ENCODE measurements around the gene STPG3. TPM values are rescaled to one million over a fixed set of nuclear protein-coding genes. Genes with fewer than 3 reads are reported as not detected.

Gene STPG3
- total and polyA plus RNA-seq, 5 donors, result 0.23 to 0.46 (median 0.32) TPM; not detected in 1

DNA sequence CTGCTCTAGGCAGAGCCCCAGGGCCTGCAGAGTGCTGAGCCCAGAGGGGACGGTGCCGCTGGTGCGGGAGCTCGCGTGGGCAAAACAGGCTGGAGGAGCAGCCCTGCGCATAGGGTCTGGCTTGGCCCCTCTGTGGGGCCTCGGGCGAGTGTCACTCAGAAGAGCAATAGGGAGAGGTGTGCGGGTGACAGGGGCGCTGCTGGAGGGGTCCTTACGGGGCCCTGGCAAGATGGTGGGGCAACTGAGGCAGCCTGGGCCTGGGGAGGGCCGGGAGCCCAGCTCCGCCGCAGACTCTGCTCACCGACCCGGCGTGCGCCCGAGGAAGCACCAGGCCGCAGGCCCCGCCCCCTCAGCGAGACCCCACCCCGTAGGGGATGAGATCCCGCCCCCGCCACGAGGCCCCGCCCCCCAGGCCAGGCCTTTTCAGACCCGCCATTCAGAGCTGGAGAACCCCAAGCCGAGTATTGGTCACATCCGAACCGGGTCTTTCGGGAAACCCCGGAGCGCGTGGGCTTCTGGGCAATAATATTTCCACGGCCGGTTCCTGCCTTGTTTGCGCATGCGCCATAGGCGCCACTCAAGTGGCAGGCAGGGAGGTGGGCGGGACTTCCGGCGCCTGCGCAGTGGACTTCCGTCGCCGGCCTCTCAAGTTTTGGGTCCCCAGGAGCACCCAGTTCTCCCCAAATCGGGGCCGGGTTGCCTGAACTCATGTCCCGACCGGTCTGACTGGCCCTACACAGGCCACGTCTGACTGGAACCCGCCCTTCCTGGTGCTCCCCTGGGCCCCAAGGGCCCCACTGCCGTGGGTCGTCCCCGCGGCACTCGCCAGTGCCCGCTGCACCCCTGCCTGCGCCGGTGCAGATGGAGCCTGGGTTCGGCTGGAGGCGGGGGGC, 27.8 kb upstream of the STPG3 start:
- Histone ChIP-seq H3K4me1 (ENCODE audit: control insufficient read depth, insufficient read depth, low read length) (peaks cover 5% of the 10 kb centered on the region), H3K4me3 (ENCODE audit: low read length) (peak overlapping the region; percentile 61), H3K27me3 (ENCODE audit: control insufficient read depth, insufficient read depth) (no peaks in the 10 kb centered on the region), H3K27ac (ENCODE audit: low read length) (peak overlapping the region; percentile 61), H3K9me3 (ENCODE audit: control insufficient read depth, low read length) (no peaks in the 10 kb centered on the region)
- peak; percentile 92 to 93 for ATAC-seq
- DNase-seq, result peak; percentile 98 to 99 (median 99)
- intact Hi-C loops (cut with DNase I), result no loop called here
- WGBS, result 2% methylated on average over 63 of the region's 63 CpGs

DNA sequence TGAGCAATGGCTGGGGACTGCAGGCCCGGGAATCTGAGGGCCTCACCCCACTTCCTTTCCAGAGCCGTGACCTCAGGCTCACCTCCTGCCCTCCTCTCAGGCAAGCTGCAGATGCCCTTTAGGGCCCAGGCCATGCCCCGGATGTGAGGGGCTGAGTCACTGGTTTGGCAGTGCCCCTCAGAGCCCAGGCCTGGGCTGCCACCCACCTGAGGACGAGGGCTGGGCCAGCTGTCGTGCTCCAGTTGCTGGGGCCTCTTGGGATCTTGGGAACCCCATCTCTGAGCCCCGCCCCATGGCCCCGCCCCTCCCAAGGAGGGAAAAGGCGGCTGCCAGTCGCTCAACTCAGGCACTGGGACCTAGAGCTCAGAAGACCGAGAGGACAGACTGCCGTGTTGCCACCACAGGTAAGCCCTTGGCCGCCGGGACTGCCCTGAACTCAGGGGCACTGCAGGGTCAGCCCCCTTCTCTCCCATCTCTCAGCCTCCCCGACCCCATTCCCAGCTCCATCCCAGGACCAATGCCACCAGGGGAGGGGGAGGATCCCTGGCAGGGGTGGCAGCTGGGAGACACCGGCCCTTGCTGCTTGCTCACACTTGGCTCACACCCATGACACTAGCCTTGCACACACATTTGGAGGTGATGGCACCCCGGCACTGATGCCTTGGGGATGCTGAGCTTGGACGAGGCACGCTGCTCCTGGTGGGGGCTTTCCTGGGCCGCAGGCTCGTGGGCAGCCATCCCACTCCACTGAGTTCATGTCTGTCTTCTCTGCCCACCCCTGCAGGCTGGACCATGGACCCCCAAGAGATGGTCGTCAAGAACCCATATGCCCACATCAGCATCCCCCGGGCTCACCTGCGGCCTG, 26.0 kb upstream of the STPG3 start, which contains the start of gene CYSRT1:
Gene CYSRT1, plus strand, starts transcription at position 345 of the 865 bp plus-strand sequence. Its CDS starts 448 bp downstream, at position 793.
- H3K4me3 ChIP-seq (ENCODE audit: low read length), result peak within 1 kb of the TSS; percentile 61
- H3K27ac ChIP-seq (ENCODE audit: low read length), result no peak within 1 kb of the TSS
- no peaks in the 10 kb centered on the region for H3K9me3 ChIP-seq (ENCODE audit: control insufficient read depth, low read length)
- H3K4me1 ChIP-seq (ENCODE audit: control insufficient read depth, insufficient read depth, low read length), result peaks cover 5% of the 10 kb centered on the region
- H3K27me3 ChIP-seq (ENCODE audit: control insufficient read depth, insufficient read depth), result no peaks in the 10 kb centered on the region
- DNase-seq (peak in 2 of 3 donors; percentile 30 to 66), ATAC-seq (no peak)
- intact Hi-C loops (cut with DNase I), result loop anchor here in 3 of 4 donors (5.0 kb wide), 1 partner anchor 103 kb away; no protein-coding TSS in a partner anchor
- 55% methylated on average over 23 of the region's 23 CpGs for WGBS

DNA sequence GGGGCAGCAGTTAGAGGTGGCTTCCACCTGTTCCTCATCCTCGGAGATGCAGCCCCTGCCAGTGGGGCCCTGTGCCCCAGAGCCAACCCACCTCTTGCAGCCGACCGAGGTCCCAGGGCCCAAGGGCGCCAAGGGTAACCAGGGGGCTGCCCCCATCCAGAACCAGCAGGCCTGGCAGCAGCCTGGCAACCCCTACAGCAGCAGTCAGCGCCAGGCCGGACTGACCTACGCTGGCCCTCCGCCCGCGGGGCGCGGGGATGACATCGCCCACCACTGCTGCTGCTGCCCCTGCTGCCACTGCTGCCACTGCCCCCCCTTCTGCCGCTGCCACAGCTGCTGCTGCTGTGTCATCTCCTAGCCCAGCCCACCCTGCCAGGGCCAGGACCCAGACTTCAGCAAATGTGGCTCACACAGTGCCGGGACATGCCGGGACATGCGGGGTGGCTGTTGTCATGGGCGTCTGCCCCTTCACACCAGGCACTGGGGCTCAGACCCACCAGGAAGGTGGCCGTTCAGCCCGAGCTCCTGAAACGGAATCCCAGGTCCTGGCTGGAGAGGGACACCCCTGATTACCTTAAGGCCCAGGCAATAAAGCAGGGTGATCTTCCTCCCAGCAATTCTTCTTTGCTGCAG, 25.3 kb upstream of the STPG3 start:
- ATAC-seq, result no peak
- peak in 2 of 3 donors; percentile 17 to 58 for DNase-seq
- Histone ChIP-seq H3K4me3 (ENCODE audit: low read length) (no peak overlapping the region), H3K4me1 (ENCODE audit: control insufficient read depth, insufficient read depth, low read length) (peaks cover 5% of the 10 kb centered on the region), H3K27me3 (ENCODE audit: control insufficient read depth, insufficient read depth) (no peaks in the 10 kb centered on the region), H3K27ac (ENCODE audit: low read length) (no peak overlapping the region), H3K9me3 (ENCODE audit: control insufficient read depth, low read length) (no peaks in the 10 kb centered on the region)
- WGBS, result 80% methylated on average over 21 of the region's 21 CpGs
- intact Hi-C loops (cut with DNase I), result loop anchor here in 3 of 4 donors (5.0 kb wide), 1 partner anchor 104 kb away; no protein-coding TSS in a partner anchor

DNA sequence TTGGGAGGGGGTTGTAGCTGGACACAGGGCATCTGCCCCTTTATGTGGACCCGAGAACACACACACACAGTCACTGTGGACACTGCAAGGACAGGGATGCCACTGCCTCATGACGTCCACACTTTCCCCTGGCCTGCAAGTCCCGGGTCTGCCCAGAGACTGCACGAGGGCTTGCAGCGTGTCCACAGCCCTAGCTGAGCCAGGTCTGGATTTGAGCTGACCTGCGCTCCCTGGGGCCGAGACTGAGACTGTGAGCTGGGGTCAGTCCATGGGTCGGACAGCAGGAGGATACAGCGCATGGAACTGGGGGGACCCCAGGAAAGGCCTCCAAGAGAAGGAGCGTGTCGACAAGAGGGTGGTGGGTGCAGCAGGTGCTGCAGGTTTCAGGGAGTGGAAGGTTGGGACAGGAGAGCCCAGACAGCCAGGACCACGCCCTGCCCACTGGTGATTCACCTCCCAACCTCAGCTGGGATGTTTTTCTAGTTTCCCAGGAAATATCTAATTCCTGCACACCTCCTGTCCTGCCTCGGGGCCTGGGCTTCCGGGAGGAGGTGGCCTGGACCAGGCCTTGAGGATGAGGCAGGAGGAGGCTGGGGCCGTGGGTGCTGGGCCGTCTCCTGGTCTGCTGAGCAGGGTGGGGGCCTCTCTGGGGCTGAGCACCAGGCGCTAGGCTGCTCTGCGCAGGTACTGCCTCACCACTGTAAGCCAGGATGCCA, 24.6 kb upstream of the STPG3 start:
- 67% methylated on average over 18 of the region's 18 CpGs for WGBS
- intact Hi-C loops (cut with DNase I), result loop anchor here in 3 of 4 donors (5.0 kb wide), 1 partner anchor 104 kb away; no protein-coding TSS in a partner anchor
- ATAC-seq (no peak), DNase-seq (no peak)
- Histone ChIP-seq H3K27me3 (ENCODE audit: control insufficient read depth, insufficient read depth) (no peaks in the 10 kb centered on the region), H3K4me3 (ENCODE audit: low read length) (no peak overlapping the region), H3K27ac (ENCODE audit: low read length) (no peak overlapping the region), H3K9me3 (ENCODE audit: control insufficient read depth, low read length) (no peaks in the 10 kb centered on the region), H3K4me1 (ENCODE audit: control insufficient read depth, insufficient read depth, low read length) (peaks cover 5% of the 10 kb centered on the region)

DNA sequence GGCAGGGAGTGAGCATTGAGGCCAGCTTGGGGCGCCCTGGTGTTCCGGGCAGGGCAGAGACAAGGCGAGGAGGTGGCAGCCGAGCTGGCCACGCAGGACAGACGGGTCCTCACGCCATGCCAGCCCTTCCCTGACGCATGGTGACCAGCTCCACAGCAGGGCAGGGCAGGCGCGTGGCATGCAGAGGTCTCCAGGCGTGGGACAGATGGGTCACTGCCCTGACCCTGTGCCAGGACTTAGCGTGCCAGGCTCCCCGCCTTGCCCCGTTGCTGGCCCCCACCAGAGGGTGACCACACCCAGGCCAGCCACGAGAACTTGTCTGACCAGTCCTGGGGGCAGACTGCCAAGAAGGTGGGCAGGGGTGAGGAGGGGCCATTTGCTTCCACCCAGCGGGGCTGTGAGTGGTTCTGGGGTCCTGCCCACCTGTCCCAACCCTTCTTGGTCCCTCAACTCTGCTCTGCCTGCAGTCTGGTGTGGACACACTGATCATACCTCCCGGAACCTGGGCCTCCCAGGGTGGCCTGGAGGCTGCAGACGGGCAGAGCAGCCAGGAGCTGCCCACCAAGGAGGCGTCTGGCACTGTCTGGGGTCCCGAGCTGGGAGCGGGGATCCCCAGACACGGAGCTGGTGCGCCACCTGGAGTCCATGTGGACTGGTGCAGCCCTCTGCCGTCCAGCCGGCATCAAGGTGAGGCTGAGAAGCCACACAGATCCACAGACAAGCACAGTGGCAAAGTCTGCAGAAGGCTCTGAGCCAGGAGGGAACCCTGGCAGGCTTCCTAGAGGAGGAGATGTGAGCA, 23.8 kb upstream of the STPG3 start, which contains the start of gene RNF224:
Gene RNF224, plus strand, starts transcription at position 449 of the 799 bp plus-strand sequence. CDS start 834 bp downstream, outside the sequence.
- ATAC-seq (peak; percentile 8 to 28), DNase-seq (peak; percentile 77 to 89 (median 89))
- intact Hi-C loops (cut with DNase I), result loop anchor here in 3 of 4 donors (5.0 kb wide), 1 partner anchor 105 kb away; no protein-coding TSS in a partner anchor
- Histone ChIP-seq H3K4me3 (ENCODE audit: low read length) (no peak within 1 kb of the TSS), H3K27ac (ENCODE audit: low read length) (no peak within 1 kb of the TSS), H3K27me3 (ENCODE audit: control insufficient read depth, insufficient read depth) (no peaks in the 10 kb centered on the region), H3K4me1 (ENCODE audit: control insufficient read depth, insufficient read depth, low read length) (peaks cover 5% of the 10 kb centered on the region), H3K9me3 (ENCODE audit: control insufficient read depth, low read length) (no peaks in the 10 kb centered on the region)
- 36% methylated on average over 25 of the region's 25 CpGs for WGBS

DNA sequence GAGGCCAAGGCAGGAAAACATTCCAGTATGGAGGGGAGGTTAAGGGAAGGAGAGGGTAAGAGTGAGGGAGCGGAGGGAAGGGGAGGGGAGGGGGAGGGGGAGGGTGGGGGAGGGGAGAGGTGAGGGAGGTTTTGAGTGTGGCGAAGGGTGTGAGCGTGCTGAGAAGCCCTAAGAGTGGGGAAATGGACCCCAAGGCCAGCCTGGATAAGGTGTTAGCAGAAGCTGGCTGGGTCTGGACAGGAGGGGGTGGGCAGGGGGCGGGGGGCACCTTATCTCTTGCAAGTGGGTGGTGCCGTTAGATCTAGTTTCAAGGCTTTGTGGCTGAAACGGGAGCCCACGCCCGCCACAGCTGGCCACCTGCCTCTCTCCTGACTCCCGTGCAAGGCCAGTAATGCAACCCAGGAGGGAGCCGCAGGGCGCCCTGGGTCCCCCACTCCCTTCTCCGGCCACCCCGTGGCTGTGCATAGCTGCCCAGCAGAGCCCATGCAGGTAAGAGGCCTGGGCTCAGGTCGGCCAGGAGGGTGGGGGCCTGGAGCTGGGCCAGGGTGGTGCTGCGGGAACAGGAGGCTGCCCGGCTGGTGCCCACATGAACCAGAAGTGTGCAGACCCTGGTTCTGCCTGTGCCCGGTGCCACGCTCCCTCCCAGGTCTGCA, 23.1 kb upstream of the STPG3 start:
- Histone ChIP-seq H3K4me3 (ENCODE audit: low read length) (no peak overlapping the region), H3K9me3 (ENCODE audit: control insufficient read depth, low read length) (no peaks in the 10 kb centered on the region), H3K4me1 (ENCODE audit: control insufficient read depth, insufficient read depth, low read length) (no peaks in the 10 kb centered on the region), H3K27ac (ENCODE audit: low read length) (no peak overlapping the region), H3K27me3 (ENCODE audit: control insufficient read depth, insufficient read depth) (no peaks in the 10 kb centered on the region)
- peak in 1 of 3 donors; percentile 62 for DNase-seq
- 35% methylated on average over 18 of the region's 18 CpGs for WGBS
- intact Hi-C loops (cut with DNase I), result loop anchor here in 3 of 4 donors (5.0 kb wide), 1 partner anchor 106 kb away; no protein-coding TSS in a partner anchor
- ATAC-seq, result no peak

DNA sequence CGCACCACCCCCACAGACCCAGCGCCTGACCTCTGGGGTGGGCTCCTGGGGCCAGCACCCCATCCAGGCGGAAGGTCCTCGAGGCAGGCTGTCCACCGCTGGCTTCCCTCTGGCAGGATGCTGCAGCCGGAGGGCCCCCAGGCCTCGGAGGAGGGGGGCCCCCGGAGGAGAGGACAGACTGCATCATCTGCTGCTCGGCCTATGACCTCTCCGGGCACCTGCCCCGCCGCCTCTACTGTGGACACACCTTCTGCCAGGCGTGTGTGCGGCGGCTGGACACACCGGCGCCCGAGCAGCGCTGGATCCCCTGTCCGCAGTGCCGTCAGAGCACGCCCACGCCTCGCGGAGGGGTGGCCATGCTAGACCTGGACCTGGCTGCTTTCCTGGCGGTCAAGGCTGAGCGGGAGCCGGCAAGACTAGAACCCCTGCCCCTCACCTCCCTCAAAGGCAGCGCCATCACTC, 22.5 kb upstream of the STPG3 start:
- no peak for ATAC-seq
- peak in 1 of 3 donors; percentile 58 for DNase-seq
- WGBS, result 62% methylated on average over 29 of the region's 29 CpGs
- Histone ChIP-seq H3K27ac (ENCODE audit: low read length) (no peak overlapping the region), H3K4me1 (ENCODE audit: control insufficient read depth, insufficient read depth, low read length) (no peaks in the 10 kb centered on the region), H3K27me3 (ENCODE audit: control insufficient read depth, insufficient read depth) (no peaks in the 10 kb centered on the region), H3K4me3 (ENCODE audit: low read length) (no peak overlapping the region), H3K9me3 (ENCODE audit: control insufficient read depth, low read length) (no peaks in the 10 kb centered on the region)
- intact Hi-C loops (cut with DNase I), result loop anchor here in 3 of 4 donors (5.0 kb wide), 1 partner anchor 106 kb away; no protein-coding TSS in a partner anchor

DNA sequence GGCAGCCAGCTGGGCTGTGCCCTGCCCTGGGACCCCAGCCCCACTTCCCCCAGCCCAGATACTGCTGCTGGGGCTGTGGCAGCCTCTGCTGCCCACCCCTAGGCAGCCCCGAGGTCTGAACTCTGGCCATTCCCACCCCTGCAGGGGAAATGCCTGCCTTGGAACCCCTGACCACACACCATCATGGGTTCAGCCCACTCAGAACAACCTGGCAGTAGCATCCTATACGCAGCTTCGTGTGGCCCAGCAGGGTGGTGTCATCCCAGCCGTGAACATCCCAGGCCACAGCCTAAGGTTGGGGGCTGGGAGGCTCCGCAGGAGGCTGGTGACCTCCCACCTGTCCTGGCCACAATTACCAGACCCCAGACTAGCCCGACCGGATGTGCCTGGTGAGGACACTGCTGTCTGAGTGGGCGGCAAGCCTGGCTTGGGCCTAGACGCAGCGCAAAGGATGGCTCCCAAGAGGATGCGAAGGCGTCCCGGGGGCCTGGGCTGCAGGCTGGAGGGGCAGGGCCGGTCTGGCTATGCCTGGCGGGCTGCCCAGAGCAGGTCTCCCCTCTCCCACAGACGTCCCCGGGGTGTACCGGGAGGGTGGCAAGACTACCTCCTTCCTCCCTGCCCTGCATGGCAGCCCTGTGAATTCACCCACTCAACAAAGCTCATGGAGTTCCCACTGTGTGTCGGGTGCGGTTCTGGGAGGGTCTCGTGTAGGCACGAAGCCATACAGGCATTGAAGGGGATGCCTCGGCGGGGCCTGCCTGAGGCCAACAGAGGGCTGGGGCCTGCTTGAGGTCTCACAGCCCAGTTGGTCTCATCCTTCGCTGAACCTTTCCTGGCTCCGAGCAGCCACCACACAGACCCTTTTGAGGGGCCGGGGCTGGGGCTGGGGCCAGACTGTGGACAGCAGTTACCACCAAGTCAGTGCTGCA, 21.9 kb upstream of the STPG3 start:
- 60% methylated on average over 27 of the region's 27 CpGs for WGBS
- intact Hi-C loops (cut with DNase I), result loop anchor here in 3 of 4 donors (5.0 kb wide), 1 partner anchor 107 kb away; no protein-coding TSS in a partner anchor

More for the DNA sequence above, 21.9 kb upstream of the STPG3 start:
- H3K27ac ChIP-seq (ENCODE audit: low read length), result no peak overlapping the region
- no peaks in the 10 kb centered on the region for H3K27me3 ChIP-seq (ENCODE audit: control insufficient read depth, insufficient read depth)
- no peak overlapping the region for H3K4me3 ChIP-seq (ENCODE audit: low read length)
- DNase-seq, result peak in 1 of 3 donors; percentile 51
- ATAC-seq, result no peak
- H3K9me3 ChIP-seq (ENCODE audit: control insufficient read depth, low read length), result no peaks in the 10 kb centered on the region
- H3K4me1 ChIP-seq (ENCODE audit: control insufficient read depth, insufficient read depth, low read length), result no peaks in the 10 kb centered on the region

Measured in right cardiac atrium (tissue), 5 donors.